HG02798 (cell line): ENCODE measurements around the gene GDF7.

ENCODE experiments used
- ATAC-seq: cut with Tn5 transposase; IDR thresholded peaks from one replicate; pipeline ENCODE4 v1.9.1; 2021; ENCODE audit warnings: mild to moderate bottlenecking; ENCODE audit not compliant: unreplicated experiment, poor library complexity

Gene GDF7

GRCh38 chr2:20627712-20628380 lies 39.1 kb upstream of the GDF7 start:
- ATAC-seq, result no peak

- no peak for ATAC-seq
Observed at GRCh38 chr2:20629181-20629580, 37.8 kb upstream of the GDF7 start.

- ATAC-seq, result no peak
Observed at GRCh38 chr2:20629581-20630171, 37.3 kb upstream of the GDF7 start.

- ATAC-seq, result no peak
Observed at GRCh38 chr2:20630967-20631366, 36.0 kb upstream of the GDF7 start.

GRCh38 chr2:20631617-20632307 lies 35.2 kb upstream of the GDF7 start:
- no peak for ATAC-seq

- no peak for ATAC-seq
Observed at GRCh38 chr2:20632446-20632990, 34.4 kb upstream of the GDF7 start.

GRCh38 chr2:20633001-20633400 lies 33.9 kb upstream of the GDF7 start:
- no peak for ATAC-seq

- ATAC-seq, result no peak
Observed at GRCh38 chr2:20633794-20634506, 33.0 kb upstream of the GDF7 start.

GRCh38 chr2:20634507-20635112 lies 32.3 kb upstream of the GDF7 start:
- no peak for ATAC-seq

- ATAC-seq, result no peak
Observed at GRCh38 chr2:20635113-20635510, 31.8 kb upstream of the GDF7 start.

- peak; percentile 75 for ATAC-seq
Observed at GRCh38 chr2:20635675-20636584, 31.0 kb upstream of the GDF7 start.

GRCh38 chr2:20637147-20637546 lies 29.8 kb upstream of the GDF7 start:
- ATAC-seq, result no peak

- no peak for ATAC-seq
Observed at GRCh38 chr2:20638014-20638413, 28.9 kb upstream of the GDF7 start.

GRCh38 chr2:20638646-20639430 lies 28.1 kb upstream of the GDF7 start:
- no peak for ATAC-seq

GRCh38 chr2:20640411-20641122 lies 26.4 kb upstream of the GDF7 start:
- no peak for ATAC-seq

- no peak for ATAC-seq
Observed at GRCh38 chr2:20641123-20641985, 25.6 kb upstream of the GDF7 start.
